ENCODE data around the gene TRH.

- no peak for TF ChIP-seq CTCF (IDR thresholded peaks at IDR 0.05 in 8 of 11, conservative IDR thresholded peaks at IDR 0.05 in 3 of 11)
- TF ChIP-seq POLR2AphosphoS5 (IDR thresholded peaks at IDR 0.05) = no peak
- TF ChIP-seq POLR2A (IDR thresholded peaks at IDR 0.05) = no peak
Measured at GRCh38 chr3:129956936-129957335, 17.6 kb upstream of the TRH start.

Data from spleen (tissue), 7 donors.